GM12878 (cell line): ENCODE results near the gene CELF2.
A peak's percentile ranks its signal among the peaks of the same experiment; 100 is the strongest.

ENCODE experiments used
- BRCA1 ChIP-seq: IDR thresholded peaks from 2 replicates; pipeline ENCODE4 v1.6.1; 2011; ENCODE audit warnings: low read depth, low read length, improper control_type of control experiment
- FOXK2 ChIP-seq: fragments of 450-650 bp; IDR thresholded peaks from 2 replicates; pipeline ENCODE4 v1.6.1; 2017; ENCODE audit warnings: mild to moderate bottlenecking, moderate library complexity
- KAT2A ChIP-seq: conservative IDR thresholded peaks from 2 replicates; pipeline ENCODE4 v1.6.1; 2011; ENCODE audit warnings: low read depth, low read length; ENCODE audit not compliant: control insufficient read depth
- KLF5 ChIP-seq: fragments of 450-650 bp; IDR thresholded peaks from 2 replicates; pipeline ENCODE4 v1.6.1; 2014; ENCODE audit warnings: mild to moderate bottlenecking; ENCODE audit not compliant: partially characterized antibody
- MEF2A ChIP-seq: IDR thresholded peaks from 2 replicates; pipeline ENCODE4 v1.6.1; 2011; ENCODE audit warnings: low read depth, mild to moderate bottlenecking, low read length, moderate library complexity; ENCODE audit not compliant: insufficient read depth
- POLR2AphosphoS2 ChIP-seq: IDR thresholded peaks from 2 replicates; pipeline ENCODE4 v1.6.1; 2011; ENCODE audit warnings: low read depth, mild to moderate bottlenecking, low read length, improper control_type of control experiment, moderate library complexity
- TBL1XR1 ChIP-seq: IDR thresholded peaks from 2 replicates; pipeline ENCODE4 v1.6.1; 2012; ENCODE audit warnings: low read depth, low read length, improper control_type of control experiment
- TCF7 ChIP-seq: IDR thresholded peaks from 2 replicates; pipeline ENCODE4 v1.6.1; 2014; ENCODE audit warnings: antibody characterized with exemption, borderline replicate concordance
- TF ChIP-seq, protein P1 (sequence below): IDR thresholded peaks from 2 replicates; pipeline ENCODE4 v1.6.1; 2012; ENCODE audit warnings: mild to moderate bottlenecking, low read depth, low read length
- TF ChIP-seq, protein P2 (sequence below), 3 experiments: IDR thresholded peaks in 2 of 3; conservative IDR thresholded peaks in 1 of 3; 2 replicates each; pipeline ENCODE4 v1.5.1; 2011; ENCODE audit warnings: low read depth in 3 of 3, low read length in 3 of 3, mild to moderate bottlenecking in 3 of 3, control low read depth in 2 of 3, moderate library complexity in 2 of 3, inconsistent platforms in 1 of 3, mixed read lengths in 1 of 3; ENCODE audit not compliant: control insufficient read depth in 2 of 3, insufficient read depth in 1 of 3; ENCODE audit errors: extremely low read depth in 1 of 3

DNA sequence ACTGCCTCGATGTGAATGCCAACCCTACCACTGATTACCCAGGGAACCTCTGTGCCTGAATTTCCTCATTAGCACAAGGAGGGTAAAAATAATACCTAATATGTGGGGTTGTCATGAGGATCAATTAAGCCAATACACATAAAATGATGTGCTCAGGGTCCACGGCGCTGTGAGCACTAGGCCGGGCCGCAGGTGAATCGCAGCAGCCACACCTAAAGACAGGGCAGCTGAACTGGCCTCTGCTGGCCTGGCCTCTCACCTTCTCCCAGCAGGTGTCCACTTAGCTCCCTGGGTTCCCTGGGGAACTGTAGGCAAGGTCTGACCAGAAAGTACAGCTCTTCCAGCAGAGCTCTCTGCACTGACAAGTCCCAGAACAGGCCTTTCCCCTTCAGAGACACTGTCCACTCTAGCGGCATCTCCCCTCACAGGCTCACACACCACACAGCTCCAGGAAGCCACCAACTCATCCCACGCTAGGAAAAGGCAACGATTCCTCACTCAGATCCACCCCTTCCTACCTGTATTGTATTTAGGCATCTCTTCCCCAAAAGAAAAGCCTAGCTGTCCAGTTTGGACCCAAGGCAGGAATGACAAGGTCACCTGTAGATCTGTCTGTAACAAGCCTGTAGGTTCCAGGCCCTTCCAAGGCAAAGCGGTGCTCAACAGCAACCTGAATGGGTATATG lies 320.6 kb downstream of the CELF2 start:
- TF ChIP-seq, protein P1, sequence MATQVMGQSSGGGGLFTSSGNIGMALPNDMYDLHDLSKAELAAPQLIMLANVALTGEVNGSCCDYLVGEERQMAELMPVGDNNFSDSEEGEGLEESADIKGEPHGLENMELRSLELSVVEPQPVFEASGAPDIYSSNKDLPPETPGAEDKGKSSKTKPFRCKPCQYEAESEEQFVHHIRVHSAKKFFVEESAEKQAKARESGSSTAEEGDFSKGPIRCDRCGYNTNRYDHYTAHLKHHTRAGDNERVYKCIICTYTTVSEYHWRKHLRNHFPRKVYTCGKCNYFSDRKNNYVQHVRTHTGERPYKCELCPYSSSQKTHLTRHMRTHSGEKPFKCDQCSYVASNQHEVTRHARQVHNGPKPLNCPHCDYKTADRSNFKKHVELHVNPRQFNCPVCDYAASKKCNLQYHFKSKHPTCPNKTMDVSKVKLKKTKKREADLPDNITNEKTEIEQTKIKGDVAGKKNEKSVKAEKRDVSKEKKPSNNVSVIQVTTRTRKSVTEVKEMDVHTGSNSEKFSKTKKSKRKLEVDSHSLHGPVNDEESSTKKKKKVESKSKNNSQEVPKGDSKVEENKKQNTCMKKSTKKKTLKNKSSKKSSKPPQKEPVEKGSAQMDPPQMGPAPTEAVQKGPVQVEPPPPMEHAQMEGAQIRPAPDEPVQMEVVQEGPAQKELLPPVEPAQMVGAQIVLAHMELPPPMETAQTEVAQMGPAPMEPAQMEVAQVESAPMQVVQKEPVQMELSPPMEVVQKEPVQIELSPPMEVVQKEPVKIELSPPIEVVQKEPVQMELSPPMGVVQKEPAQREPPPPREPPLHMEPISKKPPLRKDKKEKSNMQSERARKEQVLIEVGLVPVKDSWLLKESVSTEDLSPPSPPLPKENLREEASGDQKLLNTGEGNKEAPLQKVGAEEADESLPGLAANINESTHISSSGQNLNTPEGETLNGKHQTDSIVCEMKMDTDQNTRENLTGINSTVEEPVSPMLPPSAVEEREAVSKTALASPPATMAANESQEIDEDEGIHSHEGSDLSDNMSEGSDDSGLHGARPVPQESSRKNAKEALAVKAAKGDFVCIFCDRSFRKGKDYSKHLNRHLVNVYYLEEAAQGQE = no peak
- TF ChIP-seq POLR2AphosphoS2 (peak; percentile 71; the same call in 1 of the 2 replicates), TCF7 (no peak), FOXK2 (no peak), KAT2A (no peak), MEF2A (no peak), TBL1XR1 (no peak), KLF5 (no peak), BRCA1 (no peak)
- TF ChIP-seq, protein P2, sequence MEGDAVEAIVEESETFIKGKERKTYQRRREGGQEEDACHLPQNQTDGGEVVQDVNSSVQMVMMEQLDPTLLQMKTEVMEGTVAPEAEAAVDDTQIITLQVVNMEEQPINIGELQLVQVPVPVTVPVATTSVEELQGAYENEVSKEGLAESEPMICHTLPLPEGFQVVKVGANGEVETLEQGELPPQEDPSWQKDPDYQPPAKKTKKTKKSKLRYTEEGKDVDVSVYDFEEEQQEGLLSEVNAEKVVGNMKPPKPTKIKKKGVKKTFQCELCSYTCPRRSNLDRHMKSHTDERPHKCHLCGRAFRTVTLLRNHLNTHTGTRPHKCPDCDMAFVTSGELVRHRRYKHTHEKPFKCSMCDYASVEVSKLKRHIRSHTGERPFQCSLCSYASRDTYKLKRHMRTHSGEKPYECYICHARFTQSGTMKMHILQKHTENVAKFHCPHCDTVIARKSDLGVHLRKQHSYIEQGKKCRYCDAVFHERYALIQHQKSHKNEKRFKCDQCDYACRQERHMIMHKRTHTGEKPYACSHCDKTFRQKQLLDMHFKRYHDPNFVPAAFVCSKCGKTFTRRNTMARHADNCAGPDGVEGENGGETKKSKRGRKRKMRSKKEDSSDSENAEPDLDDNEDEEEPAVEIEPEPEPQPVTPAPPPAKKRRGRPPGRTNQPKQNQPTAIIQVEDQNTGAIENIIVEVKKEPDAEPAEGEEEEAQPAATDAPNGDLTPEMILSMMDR (IDR thresholded peaks at IDR 0.05 in 2 of 3, conservative IDR thresholded peaks at IDR 0.05 in 1 of 3; ENCODE audit: control insufficient read depth in 2 of 3, extremely low read depth in 1 of 3, insufficient read depth in 1 of 3, low read depth in 3 of 3, low read length in 3 of 3) = no peak
